ENCODE data around the gene EIF4A3.
A peak's percentile ranks its signal among the peaks of the same experiment; 100 is the strongest.

The EIF4A3 gene

GRCh38 chr17:80105762-80106161 lies 41.2 kb downstream of the EIF4A3 start:
- Histone ChIP-seq H3K4me3 (ENCODE audit: low read length) (no peak overlapping the region), H3K27me3 (ENCODE audit: insufficient read depth, low read length) (peaks cover 2% of the 10 kb centered on the region; the same call in 1 of the 2 replicates), H3K27ac (ENCODE audit: low read depth, low read length) (no peak overlapping the region), H3K36me3 (ENCODE audit: insufficient read depth, low read length) (peaks cover 5% of the 10 kb centered on the region; the same call in 1 of the 2 replicates), H3K9ac (ENCODE audit: low read depth, low read length) (no peak overlapping the region), H3K4me1 (ENCODE audit: insufficient read depth, low read length) (peaks cover 8% of the 10 kb centered on the region; the same call in 1 of the 2 replicates), H3K9me3 (ENCODE audit: insufficient read depth, low read depth, low read length) (no peaks in the 10 kb centered on the region)
- 92% methylated on average over 29 of the region's 29 CpGs for WGBS

- H3K4me3 ChIP-seq (ENCODE audit: low read length), result no peak overlapping the region
- H3K27ac ChIP-seq (ENCODE audit: low read depth, low read length), result no peak overlapping the region
- H3K9ac ChIP-seq (ENCODE audit: low read depth, low read length), result no peak overlapping the region; the same call in 1 of the 2 replicates
- WGBS, result 91% methylated on average over 18 of the region's 18 CpGs
- peaks cover 8% of the 10 kb centered on the region for H3K27me3 ChIP-seq (ENCODE audit: insufficient read depth, low read length)
- no peaks in the 10 kb centered on the region for H3K9me3 ChIP-seq (ENCODE audit: insufficient read depth, low read depth, low read length)
- peaks cover 5% of the 10 kb centered on the region; the same call in 1 of the 2 replicates for H3K36me3 ChIP-seq (ENCODE audit: insufficient read depth, low read length)
- H3K4me1 ChIP-seq (ENCODE audit: insufficient read depth, low read length), result peaks cover 8% of the 10 kb centered on the region; the same call in 1 of the 2 replicates
Observed at GRCh38 chr17:80104956-80105375, 42.0 kb downstream of the EIF4A3 start.

- Histone ChIP-seq H3K4me3 (ENCODE audit: low read length) (no peak overlapping the region), H3K27me3 (ENCODE audit: insufficient read depth, low read length) (peaks cover 8% of the 10 kb centered on the region), H3K27ac (ENCODE audit: low read depth, low read length) (no peak overlapping the region), H3K4me1 (ENCODE audit: insufficient read depth, low read length) (peaks cover 8% of the 10 kb centered on the region; the same call in 1 of the 2 replicates), H3K36me3 (ENCODE audit: insufficient read depth, low read length) (peaks cover 5% of the 10 kb centered on the region; the same call in 1 of the 2 replicates), H3K9ac (ENCODE audit: low read depth, low read length) (no peak overlapping the region; the same call in 1 of the 2 replicates), H3K9me3 (ENCODE audit: insufficient read depth, low read depth, low read length) (no peaks in the 10 kb centered on the region)
- 81% methylated on average over 26 of the region's 26 CpGs for WGBS
Observed at GRCh38 chr17:80104321-80104955, 42.5 kb downstream of the EIF4A3 start.

GRCh38 chr17:80103449-80104085 lies 43.4 kb downstream of the EIF4A3 start:
- Histone ChIP-seq H3K27ac (ENCODE audit: low read depth, low read length) (no peak overlapping the region), H3K4me3 (ENCODE audit: low read length) (no peak overlapping the region), H3K4me1 (ENCODE audit: insufficient read depth, low read length) (peaks cover 8% of the 10 kb centered on the region; the same call in 1 of the 2 replicates), H3K9ac (ENCODE audit: low read depth, low read length) (no peak overlapping the region), H3K27me3 (ENCODE audit: insufficient read depth, low read length) (peaks cover 8% of the 10 kb centered on the region), H3K9me3 (ENCODE audit: insufficient read depth, low read depth, low read length) (no peaks in the 10 kb centered on the region), H3K36me3 (ENCODE audit: insufficient read depth, low read length) (peaks cover 5% of the 10 kb centered on the region; the same call in 1 of the 2 replicates)
- WGBS, result 90% methylated on average over 19 of the region's 19 CpGs

GRCh38 chr17:80102664-80103448 lies 44.1 kb downstream of the EIF4A3 start:
- H3K9ac ChIP-seq (ENCODE audit: low read depth, low read length), result peak overlapping the region; percentile 92; the same call in 1 of the 2 replicates
- peaks cover 8% of the 10 kb centered on the region for H3K27me3 ChIP-seq (ENCODE audit: insufficient read depth, low read length)

GRCh38 chr17:80101946-80102663 lies 44.8 kb downstream of the EIF4A3 start:
- 26% methylated on average over 21 of the region's 21 CpGs for WGBS

More at GRCh38 chr17:80102664-80103448, 44.1 kb downstream of the EIF4A3 start:
- peak overlapping the region; percentile 85 for H3K4me3 ChIP-seq (ENCODE audit: low read length)
- H3K4me1 ChIP-seq (ENCODE audit: insufficient read depth, low read length), result peaks cover 8% of the 10 kb centered on the region; the same call in 1 of the 2 replicates
- 87% methylated on average over 15 of the region's 15 CpGs for WGBS
- H3K36me3 ChIP-seq (ENCODE audit: insufficient read depth, low read length), result no peaks in the 10 kb centered on the region; the same call in 1 of the 2 replicates
- H3K9me3 ChIP-seq (ENCODE audit: insufficient read depth, low read depth, low read length), result no peaks in the 10 kb centered on the region
- H3K27ac ChIP-seq (ENCODE audit: low read depth, low read length), result no peak overlapping the region

GRCh38 chr17:80101011-80101945 lies 45.6 kb downstream of the EIF4A3 start, which contains the start of gene GAA:
TSS of gene GAA (plus strand) at chr17:80101581. CDS start at chr17:80104587, 3,006 bp downstream.
- H3K36me3 ChIP-seq (ENCODE audit: insufficient read depth, low read length), result no peaks in the 10 kb centered on the region
- H3K27me3 ChIP-seq (ENCODE audit: insufficient read depth, low read length), result peaks cover 8% of the 10 kb centered on the region
- under 1% methylated on average over 114 of the region's 114 CpGs for WGBS
- H3K9me3 ChIP-seq (ENCODE audit: insufficient read depth, low read depth, low read length), result no peaks in the 10 kb centered on the region
- H3K4me1 ChIP-seq (ENCODE audit: insufficient read depth, low read length), result peaks cover 8% of the 10 kb centered on the region; the same call in 1 of the 2 replicates
- peak within 1 kb of the TSS; percentile 85 for H3K4me3 ChIP-seq (ENCODE audit: low read length)
- H3K27ac ChIP-seq (ENCODE audit: low read depth, low read length), result peak within 1 kb of the TSS; percentile 12; the same call in 1 of the 2 replicates
- peak within 1 kb of the TSS; percentile 92 for H3K9ac ChIP-seq (ENCODE audit: low read depth, low read length)

More at GRCh38 chr17:80101946-80102663, 44.8 kb downstream of the EIF4A3 start:
- no peaks in the 10 kb centered on the region for H3K9me3 ChIP-seq (ENCODE audit: insufficient read depth, low read depth, low read length)
- H3K36me3 ChIP-seq (ENCODE audit: insufficient read depth, low read length), result no peaks in the 10 kb centered on the region
- H3K9ac ChIP-seq (ENCODE audit: low read depth, low read length), result peak overlapping the region; percentile 92
- H3K27ac ChIP-seq (ENCODE audit: low read depth, low read length), result peak overlapping the region; percentile 12; the same call in 1 of the 2 replicates
- peaks cover 8% of the 10 kb centered on the region; the same call in 1 of the 2 replicates for H3K4me1 ChIP-seq (ENCODE audit: insufficient read depth, low read length)
- peak overlapping the region; percentile 85 for H3K4me3 ChIP-seq (ENCODE audit: low read length)
- peaks cover 8% of the 10 kb centered on the region for H3K27me3 ChIP-seq (ENCODE audit: insufficient read depth, low read length)

GRCh38 chr17:80100035-80100323 lies 46.9 kb downstream of the EIF4A3 start:
- H3K4me3 ChIP-seq (ENCODE audit: low read length), result no peak overlapping the region
- peaks cover 8% of the 10 kb centered on the region; the same call in 1 of the 2 replicates for H3K4me1 ChIP-seq (ENCODE audit: insufficient read depth, low read length)
- H3K27ac ChIP-seq (ENCODE audit: low read depth, low read length), result no peak overlapping the region
- no peaks in the 10 kb centered on the region for H3K36me3 ChIP-seq (ENCODE audit: insufficient read depth, low read length)
- whole genome bisulfite sequencing, result 77% methylated on average over 4 of the region's 4 CpGs
- H3K9ac ChIP-seq (ENCODE audit: low read depth, low read length), result no peak overlapping the region
- no peaks in the 10 kb centered on the region for H3K9me3 ChIP-seq (ENCODE audit: insufficient read depth, low read depth, low read length)
- peaks cover 8% of the 10 kb centered on the region for H3K27me3 ChIP-seq (ENCODE audit: insufficient read depth, low read length)

GRCh38 chr17:80099291-80100034 lies 47.5 kb downstream of the EIF4A3 start:
- no peak overlapping the region for H3K4me3 ChIP-seq (ENCODE audit: low read length)
- no peak overlapping the region for H3K27ac ChIP-seq (ENCODE audit: low read depth, low read length)
- WGBS, result 88% methylated on average over 27 of the region's 27 CpGs
- peaks cover 8% of the 10 kb centered on the region; the same call in 1 of the 2 replicates for H3K4me1 ChIP-seq (ENCODE audit: insufficient read depth, low read length)
- no peak overlapping the region for H3K9ac ChIP-seq (ENCODE audit: low read depth, low read length)
- no peaks in the 10 kb centered on the region for H3K36me3 ChIP-seq (ENCODE audit: insufficient read depth, low read length)
- no peaks in the 10 kb centered on the region for H3K9me3 ChIP-seq (ENCODE audit: insufficient read depth, low read depth, low read length)
- peaks cover 8% of the 10 kb centered on the region for H3K27me3 ChIP-seq (ENCODE audit: insufficient read depth, low read length)

All from HUES64 (cell line).